Subcutaneous abdominal adipose tissue (tissue), 5 donors: ENCODE data around the gene SLC26A4.

ENCODE experiments used
- H3K27ac ChIP-seq: one replicate; pipeline ENCODE4 v1.7.0; 2013; ENCODE audit warnings: low read depth, mild to moderate bottlenecking, inconsistent platforms, low read length, moderate library complexity
- H3K27me3 ChIP-seq, 5 donors: one replicate each; pipeline ENCODE4 v1.7.0; 2013; ENCODE audit warnings: low read length in 5 of 5, inconsistent platforms in 1 of 5; ENCODE audit not compliant: control insufficient read depth in 5 of 5, insufficient read depth in 4 of 5
- H3K36me3 ChIP-seq, 5 donors: one replicate each; pipeline ENCODE4 v1.7.0; 2013; ENCODE audit warnings: low read length in 5 of 5; ENCODE audit not compliant: control insufficient read depth in 5 of 5, insufficient read depth in 5 of 5
- H3K4me1 ChIP-seq, 5 donors: one replicate each; pipeline ENCODE4 v1.7.0; 2013; ENCODE audit warnings: low read length in 5 of 5, mild to moderate bottlenecking in 3 of 5, moderate library complexity in 1 of 5; ENCODE audit not compliant: control insufficient read depth in 5 of 5, insufficient read depth in 5 of 5
- H3K4me3 ChIP-seq, 5 donors: one replicate each; pipeline ENCODE4 v1.7.0; 2013; ENCODE audit warnings: low read length in 5 of 5, low read depth in 1 of 5
- H3K9ac ChIP-seq, 5 donors: one replicate each; pipeline ENCODE4 v1.7.0; 2013; ENCODE audit warnings: low read length in 5 of 5, mild to moderate bottlenecking in 4 of 5, moderate library complexity in 3 of 5
- H3K9me3 ChIP-seq, 5 donors: one replicate each; pipeline ENCODE4 v1.7.0; 2013; ENCODE audit warnings: low read length in 5 of 5; ENCODE audit not compliant: control insufficient read depth in 5 of 5
- donor health status: healthy.
- donor health status: healthy.
- donor health status: healthy.
- donor health status: healthy.
- donor health status: healthy.

Gene SLC26A4

GRCh38 chr7:107678110-107678753 lies 17.6 kb downstream of the SLC26A4 start:
- Histone ChIP-seq H3K36me3 (no peaks in the 10 kb centered on the region), H3K9ac (no peak overlapping the region), H3K4me1 (peaks cover 0 to 4% (median 0%) of the 10 kb centered on the region in 5 donors), H3K9me3 (no peaks in the 10 kb centered on the region), H3K4me3 (no peak overlapping the region), H3K27me3 (no peaks in the 10 kb centered on the region), H3K27ac (no peak overlapping the region)

GRCh38 chr7:107680478-107680877 lies 19.9 kb downstream of the SLC26A4 start:
- no peaks in the 10 kb centered on the region for H3K9me3 ChIP-seq
- H3K4me1 ChIP-seq = peaks cover 0 to 4% (median 0%) of the 10 kb centered on the region in 5 donors
- no peak overlapping the region for H3K4me3 ChIP-seq
- no peak overlapping the region for H3K9ac ChIP-seq
- no peaks in the 10 kb centered on the region for H3K27me3 ChIP-seq
- H3K27ac ChIP-seq = no peak overlapping the region
- H3K36me3 ChIP-seq = no peaks in the 10 kb centered on the region

- no peak overlapping the region for H3K4me3 ChIP-seq
- no peaks in the 10 kb centered on the region for H3K9me3 ChIP-seq
- H3K4me1 ChIP-seq = peaks cover 0 to 4% (median 0%) of the 10 kb centered on the region in 5 donors
- H3K27ac ChIP-seq = no peak overlapping the region
- no peaks in the 10 kb centered on the region for H3K36me3 ChIP-seq
- no peaks in the 10 kb centered on the region for H3K27me3 ChIP-seq
- no peak overlapping the region for H3K9ac ChIP-seq
Measured at GRCh38 chr7:107682886-107683285, 22.3 kb downstream of the SLC26A4 start.

- Histone ChIP-seq H3K9me3 (no peaks in the 10 kb centered on the region), H3K4me3 (no peak overlapping the region), H3K9ac (no peak overlapping the region), H3K36me3 (no peaks in the 10 kb centered on the region), H3K27me3 (no peaks in the 10 kb centered on the region), H3K4me1 (peaks cover 0 to 4% (median 0%) of the 10 kb centered on the region in 5 donors), H3K27ac (no peak overlapping the region)
Measured at GRCh38 chr7:107684287-107684686, 23.7 kb downstream of the SLC26A4 start.

- Histone ChIP-seq H3K36me3 (no peaks in the 10 kb centered on the region), H3K9ac (no peak overlapping the region), H3K27me3 (no peaks in the 10 kb centered on the region), H3K4me3 (no peak overlapping the region), H3K9me3 (no peaks in the 10 kb centered on the region), H3K4me1 (peaks cover 0 to 6% (median 0%) of the 10 kb centered on the region in 5 donors), H3K27ac (no peak overlapping the region)
Measured at GRCh38 chr7:107684947-107685463, 24.4 kb downstream of the SLC26A4 start.

- Histone ChIP-seq H3K9ac (no peak overlapping the region), H3K27ac (no peak overlapping the region), H3K4me3 (no peak overlapping the region), H3K27me3 (no peaks in the 10 kb centered on the region), H3K36me3 (no peaks in the 10 kb centered on the region), H3K4me1 (peaks cover 0 to 16% (median 9%) of the 10 kb centered on the region in 5 donors), H3K9me3 (no peaks in the 10 kb centered on the region)
Measured at GRCh38 chr7:107686816-107687387, 26.3 kb downstream of the SLC26A4 start.

- Histone ChIP-seq H3K9me3 (no peaks in the 10 kb centered on the region), H3K4me3 (no peak overlapping the region), H3K9ac (no peak overlapping the region), H3K27me3 (no peaks in the 10 kb centered on the region), H3K27ac (no peak overlapping the region), H3K36me3 (no peaks in the 10 kb centered on the region), H3K4me1 (peaks cover 0 to 21% (median 9%) of the 10 kb centered on the region in 5 donors)
Measured at GRCh38 chr7:107687656-107688055, 27.0 kb downstream of the SLC26A4 start.

- H3K9ac ChIP-seq = no peak overlapping the region
- no peak overlapping the region for H3K4me3 ChIP-seq
- H3K4me1 ChIP-seq = peaks cover 0 to 38% (median 9%) of the 10 kb centered on the region in 5 donors
- no peaks in the 10 kb centered on the region for H3K36me3 ChIP-seq
- H3K9me3 ChIP-seq = no peaks in the 10 kb centered on the region
- H3K27me3 ChIP-seq = no peaks in the 10 kb centered on the region
- no peak overlapping the region for H3K27ac ChIP-seq
Measured at GRCh38 chr7:107689553-107689952, 28.9 kb downstream of the SLC26A4 start.

- H3K27me3 ChIP-seq = no peaks in the 10 kb centered on the region
- H3K9ac ChIP-seq = no peak overlapping the region
- no peaks in the 10 kb centered on the region for H3K9me3 ChIP-seq
- peaks cover 0 to 41% (median 9%) of the 10 kb centered on the region in 5 donors for H3K4me1 ChIP-seq
- H3K36me3 ChIP-seq = no peaks in the 10 kb centered on the region
- no peak overlapping the region for H3K27ac ChIP-seq
- H3K4me3 ChIP-seq = no peak overlapping the region
Measured at GRCh38 chr7:107690084-107690483, 29.5 kb downstream of the SLC26A4 start.

GRCh38 chr7:107690611-107691010 lies 30.0 kb downstream of the SLC26A4 start:
- H3K4me3 ChIP-seq = no peak overlapping the region
- H3K9me3 ChIP-seq = no peaks in the 10 kb centered on the region
- H3K27ac ChIP-seq = no peak overlapping the region
- H3K36me3 ChIP-seq = no peaks in the 10 kb centered on the region
- H3K27me3 ChIP-seq = no peaks in the 10 kb centered on the region
- peaks cover 0 to 41% (median 9%) of the 10 kb centered on the region in 5 donors for H3K4me1 ChIP-seq
- no peak overlapping the region for H3K9ac ChIP-seq
